ENCODE measurements around the gene SLC9A1. TPM values are rescaled to one million over a fixed set of nuclear protein-coding genes. Genes with fewer than 3 reads are reported as not detected.

SLC9A1 gene
- total RNA-seq, 2 donors from 2014 or later, result 22.9 to 30.4 TPM

GRCh38 chr1:27124405-27124804 is 30.5 kb downstream of the SLC9A1 start:
- 88% methylated on average over 3 of the region's 3 CpGs for WGBS
- Histone ChIP-seq H3K4me3 (no peak overlapping the region), H3K27ac (no peak overlapping the region), H3K36me3 (no peaks in the 10 kb centered on the region), H3K4me1 (replicated peaks) (peaks cover 4% of the 10 kb centered on the region), H3K9me3 (no peaks in the 10 kb centered on the region), H3K27me3 (replicated peaks; ENCODE audit: insufficient read depth) (no peaks in the 10 kb centered on the region)
- DNase-seq (ENCODE audit: low spot score), result no peak
- intact Hi-C loops (cut with DNase I), result no loop called here
- TF ChIP-seq POLR2AphosphoS5 (IDR thresholded peaks at IDR 0.05) (no peak), POLR2A (IDR thresholded peaks at IDR 0.05) (no peak), CTCF (IDR thresholded peaks at IDR 0.05) (no peak)

- Histone ChIP-seq H3K4me3 (no peak overlapping the region), H3K9me3 (no peaks in the 10 kb centered on the region), H3K27me3 (replicated peaks; ENCODE audit: insufficient read depth) (no peaks in the 10 kb centered on the region), H3K36me3 (no peaks in the 10 kb centered on the region), H3K27ac (peak overlapping the region; percentile 21 to 50), H3K4me1 (replicated peaks) (peaks cover 4% of the 10 kb centered on the region)
- WGBS, result 19% methylated on average over 4 of the region's 4 CpGs
- intact Hi-C loops (cut with DNase I), result no loop called here
- peak; percentile 72 for DNase-seq (ENCODE audit: low spot score)
- TF ChIP-seq CTCF (IDR thresholded peaks at IDR 0.05) (no peak), POLR2AphosphoS5 (IDR thresholded peaks at IDR 0.05) (peak; percentile 78), POLR2A (IDR thresholded peaks at IDR 0.05) (no peak)
Measured at GRCh38 chr1:27122652-27123051, 32.3 kb downstream of the SLC9A1 start.

- WGBS, result 17% methylated on average over 1 of the region's 1 CpG
Measured at GRCh38 chr1:27120854-27121253, 34.1 kb downstream of the SLC9A1 start.

GRCh38 chr1:27118440-27118689 is 36.6 kb downstream of the SLC9A1 start:
- Histone ChIP-seq H3K27me3 (replicated peaks; ENCODE audit: insufficient read depth) (no peaks in the 10 kb centered on the region), H3K36me3 (no peaks in the 10 kb centered on the region), H3K27ac (peak overlapping the region; percentile 40), H3K4me1 (replicated peaks) (peaks cover 9% of the 10 kb centered on the region), H3K9me3 (no peaks in the 10 kb centered on the region), H3K4me3 (no peak overlapping the region)
- intact Hi-C loops (cut with DNase I), result loop anchor here (5.0 kb wide), 1 partner anchor 34 kb away; no protein-coding TSS in a partner anchor
- TF ChIP-seq CTCF (IDR thresholded peaks at IDR 0.05), result no peak
- TF ChIP-seq POLR2AphosphoS5 (IDR thresholded peaks at IDR 0.05), result no peak
- TF ChIP-seq POLR2A (IDR thresholded peaks at IDR 0.05), result no peak
- 60% methylated on average over 4 of the region's 4 CpGs for WGBS
- no peak for DNase-seq (ENCODE audit: low spot score)

More at GRCh38 chr1:27120854-27121253, 34.1 kb downstream of the SLC9A1 start:
- no peaks in the 10 kb centered on the region for H3K36me3 ChIP-seq
- H3K4me3 ChIP-seq, result no peak overlapping the region
- intact Hi-C loops (cut with DNase I), result no loop called here
- no peaks in the 10 kb centered on the region for H3K27me3 ChIP-seq (replicated peaks; ENCODE audit: insufficient read depth)
- no peak for DNase-seq (ENCODE audit: low spot score)
- no peak overlapping the region for H3K27ac ChIP-seq
- no peaks in the 10 kb centered on the region for H3K9me3 ChIP-seq
- TF ChIP-seq CTCF (IDR thresholded peaks at IDR 0.05) (no peak), POLR2A (IDR thresholded peaks at IDR 0.05) (no peak), POLR2AphosphoS5 (IDR thresholded peaks at IDR 0.05) (no peak)
- peaks cover 8% of the 10 kb centered on the region for H3K4me1 ChIP-seq (replicated peaks)

GRCh38 chr1:27117733-27118439 is 37.0 kb downstream of the SLC9A1 start:
- TF ChIP-seq POLR2AphosphoS5 (IDR thresholded peaks at IDR 0.05), result no peak
- no peak for TF ChIP-seq POLR2A (IDR thresholded peaks at IDR 0.05)
- no peak for TF ChIP-seq CTCF (IDR thresholded peaks at IDR 0.05)
- no peaks in the 10 kb centered on the region for H3K36me3 ChIP-seq
- H3K27me3 ChIP-seq (replicated peaks; ENCODE audit: insufficient read depth), result no peaks in the 10 kb centered on the region
- peak overlapping the region; percentile 40 for H3K27ac ChIP-seq
- no peak overlapping the region for H3K4me3 ChIP-seq
- no peak for DNase-seq (ENCODE audit: low spot score)
- intact Hi-C loops (cut with DNase I), result loop anchor here (5.0 kb wide), 1 partner anchor 34 kb away; no protein-coding TSS in a partner anchor
- no peaks in the 10 kb centered on the region for H3K9me3 ChIP-seq
- 50% methylated on average over 12 of the region's 12 CpGs for WGBS
- peaks cover 7% of the 10 kb centered on the region for H3K4me1 ChIP-seq (replicated peaks)
